DOHH2 (cell line): ENCODE results near the gene IFNAR1.

Source experiments
- CTCF ChIP-seq: fragments of 200-600 bp; sonication (generic); IDR thresholded peaks from one replicate; pipeline ENCODE4 v1.5.1; 2014; ENCODE audit warnings: antibody characterized with exemption, mild to moderate bottlenecking, low read depth, low read length; ENCODE audit not compliant: poor library complexity, severe bottlenecking
- EZH2phosphoT487 ChIP-seq: fragments of 200-600 bp; sonication (generic); IDR thresholded peaks from 2 replicates; pipeline ENCODE4 v1.6.1; 2017; ENCODE audit warnings: borderline replicate concordance, mild to moderate bottlenecking, antibody characterized with exemption, low read length, moderate library complexity, mixed read lengths

DNA sequence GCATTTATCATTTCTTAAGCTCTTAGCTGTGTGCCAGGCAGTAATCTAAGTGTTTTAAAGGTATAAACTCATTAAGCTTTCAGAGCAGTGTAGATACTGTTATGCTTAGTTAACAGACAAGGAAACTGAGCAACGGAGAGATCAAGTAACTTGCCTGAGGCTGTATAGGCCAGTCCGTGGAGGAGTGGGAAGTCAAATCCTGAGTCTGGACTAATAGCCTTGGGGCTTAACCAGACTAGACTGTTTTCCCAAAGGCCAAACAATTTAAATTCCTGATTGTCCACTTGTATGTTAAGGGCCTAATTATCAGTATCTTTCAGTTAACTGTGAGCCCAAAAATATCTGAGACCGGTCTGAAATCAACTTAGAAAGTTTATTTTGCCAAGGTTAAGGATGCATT lies 2.6 kb downstream of the IFNAR1 start:
- TF ChIP-seq CTCF (no peak), EZH2phosphoT487 (no peak)
